Erythroblast (primary cell): ENCODE measurements around the gene THYN1.

Experiments
- DNase-seq, 2 experiments: peaks; one replicate each; lab custom pipeline; 2025; lab: John Stamatoyannopoulos, UW
- GATA1 ChIP-seq: IDR thresholded peaks from 2 replicates; pipeline ENCODE4 v1.6.1; 2011; ENCODE audit warnings: low read depth, mild to moderate bottlenecking, control low read depth, low read length, moderate library complexity
- POLR2A ChIP-seq: IDR thresholded peaks from 2 replicates; pipeline ENCODE4 v1.6.1; 2011; ENCODE audit warnings: mild to moderate bottlenecking, low read length

The THYN1 gene

GRCh38 chr11:134250246-134250645, 2.9 kb downstream of the THYN1 start:
- TF ChIP-seq GATA1 = no peak

GRCh38 chr11:134248910-134249480, 4.2 kb downstream of the THYN1 start:
- no peak for TF ChIP-seq POLR2A
- TF ChIP-seq GATA1 = no peak
- no peak for DNase-seq

More at GRCh38 chr11:134250246-134250645, 2.9 kb downstream of the THYN1 start:
- DNase-seq = no peak

- no peak for TF ChIP-seq GATA1
- TF ChIP-seq POLR2A = no peak
Measured at GRCh38 chr11:134246678-134247077, 6.5 kb downstream of the THYN1 start.

DNA sequence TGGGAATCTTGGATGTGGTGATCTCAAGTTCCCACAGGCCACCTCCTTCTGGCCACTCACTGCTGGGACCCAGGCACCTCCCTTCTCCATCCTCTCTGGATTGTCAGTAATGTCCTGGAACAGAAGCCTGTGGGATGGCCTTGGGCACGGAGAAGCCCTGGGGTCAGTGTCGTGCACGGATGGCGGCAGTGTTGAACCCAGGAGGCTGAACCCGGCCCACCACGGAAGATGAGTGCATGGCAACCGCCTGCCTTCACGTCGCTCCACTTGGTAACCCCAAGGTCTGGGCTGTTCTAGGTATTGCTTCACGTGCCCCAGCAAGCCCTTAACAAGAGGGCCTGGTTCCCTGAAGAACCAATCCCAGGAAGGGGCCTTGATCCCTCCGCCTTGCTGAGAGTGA, 7.1 kb downstream of the THYN1 start:
- DNase-seq = no peak
- TF ChIP-seq POLR2A (no peak), GATA1 (no peak)

More at GRCh38 chr11:134246678-134247077, 6.5 kb downstream of the THYN1 start:
- DNase-seq = no peak

DNA sequence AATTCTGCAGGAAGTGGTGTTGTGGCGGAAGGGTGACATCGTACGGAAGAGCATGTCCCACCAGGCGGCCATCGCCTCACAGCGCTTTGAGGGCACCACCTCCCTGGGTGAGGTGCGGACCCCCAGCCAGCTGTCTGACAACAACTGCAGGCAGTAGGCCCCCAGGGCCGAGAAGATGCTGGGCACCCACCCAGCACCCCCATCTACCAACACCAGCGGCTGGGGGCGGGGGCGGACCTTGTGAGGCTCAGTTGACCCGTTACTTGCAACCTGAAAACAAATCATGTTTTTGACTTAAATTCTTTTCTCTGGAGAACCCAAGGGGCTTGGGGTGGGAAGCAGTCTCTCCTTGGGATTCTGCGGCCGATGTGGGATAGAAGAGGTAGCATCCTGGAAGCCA, 7.7 kb downstream of the THYN1 start:
- DNase-seq = no peak
- no peak for TF ChIP-seq GATA1
- no peak for TF ChIP-seq POLR2A

- TF ChIP-seq GATA1 (no peak), POLR2A (no peak)
- DNase-seq = peak; percentile 37
Measured at GRCh38 chr11:134244593-134244992, 8.6 kb downstream of the THYN1 start.

GRCh38 chr11:134243913-134244312, 9.2 kb downstream of the THYN1 start:
- no peak for DNase-seq
- no peak for TF ChIP-seq GATA1

GRCh38 chr11:134242376-134242775, 10.8 kb downstream of the THYN1 start:
- TF ChIP-seq GATA1 (no peak), POLR2A (no peak)
- no peak for DNase-seq

DNA sequence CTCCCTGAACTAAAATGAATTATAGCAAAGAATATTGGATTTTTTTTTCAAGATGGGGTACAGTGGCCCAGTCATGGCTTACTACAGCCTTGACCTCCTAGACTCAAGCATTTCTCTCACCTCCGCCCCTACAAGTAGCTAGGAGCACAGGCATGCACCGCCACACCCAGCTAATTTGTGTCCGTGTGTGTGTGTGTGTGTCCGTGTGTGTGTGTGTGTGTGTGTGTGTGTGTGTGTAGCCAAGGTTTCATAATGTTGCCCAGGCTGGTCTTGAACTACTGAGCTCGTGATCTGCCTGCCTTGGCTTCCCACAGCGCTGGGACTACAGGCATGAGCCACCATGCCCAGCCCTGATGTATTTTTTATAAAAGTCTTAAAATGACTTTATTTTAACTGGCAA, 12.6 kb downstream of the THYN1 start:
- no peak for DNase-seq
- TF ChIP-seq GATA1 (no peak), POLR2A (no peak)

GRCh38 chr11:134238956-134239355, 14.2 kb downstream of the THYN1 start:
- no peak for DNase-seq
- no peak for TF ChIP-seq POLR2A
- no peak for TF ChIP-seq GATA1

- TF ChIP-seq GATA1 (no peak), POLR2A (no peak)
- DNase-seq = no peak
Measured at GRCh38 chr11:134237557-134237922, 15.6 kb downstream of the THYN1 start.

DNA sequence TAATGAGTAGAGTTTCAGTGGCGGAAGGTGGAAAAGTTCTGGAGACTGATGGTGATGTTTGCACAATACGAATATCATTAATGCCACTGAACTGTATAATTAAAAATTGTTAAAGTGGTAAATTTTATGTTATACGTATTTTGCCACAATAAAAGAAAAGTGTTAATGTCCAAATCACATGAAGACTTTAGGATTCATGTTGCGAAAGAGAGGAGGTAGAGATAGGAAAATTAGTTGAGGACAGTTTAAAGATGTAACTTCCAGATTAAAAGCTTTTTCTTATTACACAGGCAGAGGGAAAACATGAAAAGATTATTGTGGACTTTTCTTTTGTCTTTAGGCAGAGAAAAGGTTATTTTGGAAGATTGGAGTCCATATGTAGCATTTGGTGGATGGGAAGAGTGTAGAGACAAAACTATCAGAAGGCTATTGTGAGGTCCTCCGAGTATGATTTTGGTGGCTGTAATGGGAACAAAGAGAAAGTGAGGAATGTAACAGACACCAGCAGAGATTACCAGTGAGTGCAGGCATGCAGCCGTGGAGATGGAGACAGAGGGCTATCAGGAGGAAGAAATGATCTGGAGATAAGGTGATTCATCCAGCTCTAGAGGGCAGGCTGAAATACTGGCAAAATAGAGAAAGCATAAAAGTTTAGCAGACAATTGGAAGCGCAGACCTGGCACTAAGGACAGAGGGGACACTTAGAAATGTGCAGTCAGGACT, 16.2 kb downstream of the THYN1 start:
- TF ChIP-seq POLR2A (no peak), GATA1 (no peak)
- DNase-seq = peak in 1 of 2 experiments; percentile 7

DNA sequence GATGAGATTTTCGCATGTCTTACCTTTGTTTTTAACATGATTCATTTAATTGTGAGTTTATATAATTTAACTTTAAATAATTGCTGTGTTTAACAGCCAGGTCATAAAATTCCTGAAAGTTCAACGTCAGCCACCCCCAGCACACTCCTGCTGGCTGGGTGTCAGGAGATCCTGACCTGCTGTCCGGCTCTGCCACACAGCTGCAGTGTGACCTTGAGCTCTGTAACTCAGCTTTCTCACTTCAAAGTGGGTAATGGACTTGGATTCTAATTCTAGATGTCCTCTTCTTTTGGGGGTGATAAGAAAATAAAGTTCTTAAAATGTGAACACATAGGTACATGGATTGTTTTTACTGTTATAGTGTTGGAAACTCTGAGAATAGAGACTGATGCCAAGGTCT, 17.8 kb downstream of the THYN1 start:
- no peak for TF ChIP-seq GATA1
- TF ChIP-seq POLR2A = no peak
- no peak for DNase-seq

GRCh38 chr11:134233729-134234179, 19.4 kb downstream of the THYN1 start:
- peak; percentile 69 to 75 for DNase-seq

More at GRCh38 chr11:134233729-134234179, 19.4 kb downstream of the THYN1 start:
- no peak for TF ChIP-seq POLR2A
- TF ChIP-seq GATA1 = no peak
